Astrocyte of the cerebellum (primary cell): ENCODE results near the gene HMG20B.

Experiments used
- DNase-seq: peaks from one replicate; pipeline ENCODE4 v3.0.0-alpha.2; 2011; ENCODE audit warnings: low read depth
- H3K4me3 ChIP-seq: 2 replicates; pipeline ENCODE4 v1.5.1; 2011; ENCODE audit warnings: mild to moderate bottlenecking, low read depth, low read length, moderate library complexity
- CTCF ChIP-seq: IDR thresholded peaks from 2 replicates; pipeline ENCODE4 v1.5.1; 2012; ENCODE audit warnings: low read length, low read depth, moderate library complexity, mild to moderate bottlenecking; ENCODE audit errors: missing control alignments
- in situ Hi-C: cut with HindIII; loops from 2 replicates; pipeline ENCODE4 v1.10.0; 2017; ENCODE audit warnings: low sequenced_read_pairs

Gene HMG20B

GRCh38 chr19:3547767-3548282, 24.9 kb upstream of the HMG20B start:
- no peak overlapping the region for H3K4me3 ChIP-seq
- in situ Hi-C loops: no loop called here
- no peak for TF ChIP-seq CTCF
- no peak for DNase-seq

- DNase-seq: no peak
- no peak overlapping the region for H3K4me3 ChIP-seq
- in situ Hi-C loops: no loop called here
- no peak for TF ChIP-seq CTCF
Measured at GRCh38 chr19:3548606-3549005, 24.1 kb upstream of the HMG20B start.

- in situ Hi-C loops: no loop called here
- TF ChIP-seq CTCF: no peak
- no peak for DNase-seq
- no peak overlapping the region for H3K4me3 ChIP-seq
Measured at GRCh38 chr19:3549816-3550215, 22.9 kb upstream of the HMG20B start.

- DNase-seq: no peak
- TF ChIP-seq CTCF: no peak
- in situ Hi-C loops: no loop called here
- no peak overlapping the region for H3K4me3 ChIP-seq
Measured at GRCh38 chr19:3550947-3551791, 21.6 kb upstream of the HMG20B start.

GRCh38 chr19:3551792-3552095, 21.0 kb upstream of the HMG20B start:
- no peak for DNase-seq
- no peak overlapping the region for H3K4me3 ChIP-seq
- no peak for TF ChIP-seq CTCF
- in situ Hi-C loops: no loop called here

GRCh38 chr19:3554254-3555083, 18.3 kb upstream of the HMG20B start:
- no peak overlapping the region for H3K4me3 ChIP-seq
- TF ChIP-seq CTCF: no peak
- DNase-seq: no peak
- in situ Hi-C loops: no loop called here
